Lower leg skin (tissue), 4 donors: ENCODE results near the gene RGS10. TPM values are rescaled to one million over a fixed set of nuclear protein-coding genes. Genes with fewer than 3 reads are reported as not detected.
A peak's percentile ranks its signal among the peaks of the same experiment; 100 is the strongest.

Experiments used
- DNase-seq, 2 donors: peaks; one replicate each; pipeline ENCODE4 v3.0.0-alpha.2; 2019; ENCODE audit warnings: low spot score in 2 of 2
- H3K4me3 ChIP-seq: fragments of 200-600 bp; sonication (generic); 2 replicates; pipeline ENCODE4 v1.5.1; 2017; ENCODE audit warnings: mild to moderate bottlenecking, low read depth; ENCODE audit not compliant: poor library complexity, severe bottlenecking
- CTCF ChIP-seq, 3 donors: fragments of 450-650 bp; IDR thresholded peaks; one replicate each; pipeline ENCODE4 v1.5.1; 2016; ENCODE audit warnings: antibody characterized with exemption in 3 of 3, mild to moderate bottlenecking in 3 of 3, moderate library complexity in 2 of 3
- POLR2A ChIP-seq, 2 donors: fragments of 450-650 bp; IDR thresholded peaks; one replicate each; pipeline ENCODE4 v1.6.1; 2016 to 2017; ENCODE audit warnings: antibody characterized with exemption in 2 of 2, mild to moderate bottlenecking in 1 of 2, moderate library complexity in 1 of 2
- WGBS, 2 donors: methylation state at CpG; one replicate each; pipeline ENCODE4 v1.1.5; 2018; 5-methylcytosine and 5-hydroxymethylcytosine counted together
- intact Hi-C: fragments of 100-400 bp; cut with DNase I; formaldehyde crosslinking; loops from one replicate; pipeline ENCODE4 v1.15.0; 2023; ENCODE audit warnings: low total_unique reads
- total RNA-seq, 4 donors: library from RNA; depleted of rRNA; stranded (reverse); fragments of >200 nt; gene quantifications; one replicate each; pipeline ENCODE4 v1.1.0, GENCODE V29; 2016

Gene RGS10
- total RNA-seq = 10 to 100 TPM; 14.8 to 40.1 (median 21.3) TPM

- intact Hi-C loops = no loop called here
- TF ChIP-seq CTCF (IDR thresholded peaks at IDR 0.05) (no peak), POLR2A (IDR thresholded peaks at IDR 0.05) (no peak)
- 0 to 1% methylated on average over 20 to 42 of the region's 76 CpGs for WGBS, 2 donors
- DNase-seq = peak; percentile 68 to 96
- peak within 1 kb of the TSS; percentile 57 for H3K4me3 ChIP-seq
Measured at GRCh38 chr10:119542357-119542987, at the start of gene RGS10. RGS10 (minus strand) TSS chr10:119542719; CDS start chr10:119542638, 81 bp downstream.

GRCh38 chr10:119588071-119588470, 45.6 kb upstream of the RGS10 start:
- no peak for TF ChIP-seq CTCF (IDR thresholded peaks at IDR 0.05)
- TF ChIP-seq POLR2A (IDR thresholded peaks at IDR 0.05) = no peak
- WGBS, 2 donors = 91 to 95% methylated on average over 4 of the region's 4 CpGs
- intact Hi-C loops = no loop called here
- no peak for DNase-seq
- no peak overlapping the region for H3K4me3 ChIP-seq

GRCh38 chr10:119578355-119578754, 35.8 kb upstream of the RGS10 start:
- DNase-seq = no peak
- 93 to 94% methylated on average over 3 of the region's 3 CpGs for WGBS, 2 donors
- TF ChIP-seq CTCF (IDR thresholded peaks at IDR 0.05) (no peak), POLR2A (IDR thresholded peaks at IDR 0.05) (no peak)
- intact Hi-C loops = no loop called here
- no peak overlapping the region for H3K4me3 ChIP-seq

- no peak overlapping the region for H3K4me3 ChIP-seq
- intact Hi-C loops = no loop called here
- TF ChIP-seq POLR2A (IDR thresholded peaks at IDR 0.05) = no peak
- TF ChIP-seq CTCF (IDR thresholded peaks at IDR 0.05) = no peak
- no peak for DNase-seq
Measured at GRCh38 chr10:119575991-119576390, 33.5 kb upstream of the RGS10 start.

GRCh38 chr10:119575506-119575905, 33.0 kb upstream of the RGS10 start:
- H3K4me3 ChIP-seq = no peak overlapping the region
- intact Hi-C loops = no loop called here
- no peak for DNase-seq
- TF ChIP-seq CTCF (IDR thresholded peaks at IDR 0.05) = no peak
- TF ChIP-seq POLR2A (IDR thresholded peaks at IDR 0.05) = no peak
- WGBS, 2 donors = 44 to 45% methylated on average over 5 of the region's 5 CpGs

GRCh38 chr10:119567978-119568377, 25.5 kb upstream of the RGS10 start:
- WGBS, 2 donors = 91% methylated on average over 8 of the region's 8 CpGs
- no peak overlapping the region for H3K4me3 ChIP-seq
- TF ChIP-seq CTCF (IDR thresholded peaks at IDR 0.05) (no peak), POLR2A (IDR thresholded peaks at IDR 0.05) (no peak)
- no peak for DNase-seq
- intact Hi-C loops = no loop called here
